DOHH2 (cell line): ENCODE measurements around the gene MYH1.

Experiments
- EZH2phosphoT487 ChIP-seq: fragments of 200-600 bp; sonication (generic); IDR thresholded peaks from 2 replicates; pipeline ENCODE4 v1.6.1; 2017; ENCODE audit warnings: borderline replicate concordance, mild to moderate bottlenecking, antibody characterized with exemption, low read length, moderate library complexity, mixed read lengths
- TF ChIP-seq, protein P1 (sequence below): fragments of 200-600 bp; sonication (generic); IDR thresholded peaks from one replicate; pipeline ENCODE4 v1.5.1; 2014; ENCODE audit warnings: antibody characterized with exemption, mild to moderate bottlenecking, low read depth, low read length; ENCODE audit not compliant: poor library complexity, severe bottlenecking

DNA sequence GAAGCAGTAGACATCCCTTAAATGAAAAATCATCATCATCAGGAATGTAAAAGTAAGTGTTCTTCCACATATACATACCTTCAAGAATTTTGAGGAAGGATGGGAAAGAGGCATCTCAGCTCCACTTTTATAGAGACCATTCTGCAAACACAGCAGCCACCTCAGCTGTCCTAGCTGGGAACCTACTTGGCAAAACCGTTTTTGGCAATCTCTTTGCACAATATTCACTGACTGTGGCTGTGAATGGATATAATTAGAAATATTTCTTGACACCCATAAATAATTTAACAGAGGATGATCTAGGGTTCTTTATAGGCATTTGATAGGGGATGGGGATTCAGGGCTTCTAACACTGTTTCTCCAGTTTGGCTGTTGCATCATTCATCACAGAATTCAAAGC lies 48.9 kb downstream of the MYH1 start, which contains the start of gene MYH4:
- no peak for TF ChIP-seq EZH2phosphoT487
- TF ChIP-seq, protein P1, sequence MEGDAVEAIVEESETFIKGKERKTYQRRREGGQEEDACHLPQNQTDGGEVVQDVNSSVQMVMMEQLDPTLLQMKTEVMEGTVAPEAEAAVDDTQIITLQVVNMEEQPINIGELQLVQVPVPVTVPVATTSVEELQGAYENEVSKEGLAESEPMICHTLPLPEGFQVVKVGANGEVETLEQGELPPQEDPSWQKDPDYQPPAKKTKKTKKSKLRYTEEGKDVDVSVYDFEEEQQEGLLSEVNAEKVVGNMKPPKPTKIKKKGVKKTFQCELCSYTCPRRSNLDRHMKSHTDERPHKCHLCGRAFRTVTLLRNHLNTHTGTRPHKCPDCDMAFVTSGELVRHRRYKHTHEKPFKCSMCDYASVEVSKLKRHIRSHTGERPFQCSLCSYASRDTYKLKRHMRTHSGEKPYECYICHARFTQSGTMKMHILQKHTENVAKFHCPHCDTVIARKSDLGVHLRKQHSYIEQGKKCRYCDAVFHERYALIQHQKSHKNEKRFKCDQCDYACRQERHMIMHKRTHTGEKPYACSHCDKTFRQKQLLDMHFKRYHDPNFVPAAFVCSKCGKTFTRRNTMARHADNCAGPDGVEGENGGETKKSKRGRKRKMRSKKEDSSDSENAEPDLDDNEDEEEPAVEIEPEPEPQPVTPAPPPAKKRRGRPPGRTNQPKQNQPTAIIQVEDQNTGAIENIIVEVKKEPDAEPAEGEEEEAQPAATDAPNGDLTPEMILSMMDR: no peak
